Stomach (tissue), 9 donors: ENCODE measurements around the gene ZNF598. TPM values are rescaled to one million over a fixed set of nuclear protein-coding genes. Genes with fewer than 3 reads are reported as not detected.

Source experiments
- DNase-seq, 2 donors: peaks; one replicate each; pipeline versions ENCODE4 v3.0.0 to v3.0.0-alpha.2; 2013 to 2019
- H3K27ac ChIP-seq, 5 donors: fragments of 200-600 bp in 4 of 5; sonication (generic) in 4 of 5; one replicate each; pipeline ENCODE4 v1.5.1; 2013 to 2019; ENCODE audit warnings: mild to moderate bottlenecking in 1 of 5, moderate library complexity in 1 of 5
- H3K27me3 ChIP-seq, 3 donors: fragments of 200-600 bp; sonication (generic); one replicate each; pipeline ENCODE4 v1.5.1; 2017 to 2019; ENCODE audit warnings: mixed run types in 1 of 3
- H3K36me3 ChIP-seq, 4 donors: fragments of 200-600 bp; sonication (generic); 1 replicate in 3 of 4; 2 replicates in 1 of 4; pipeline ENCODE4 v1.5.1; 2016 to 2019
- H3K4me1 ChIP-seq, 4 donors: fragments of 200-600 bp; sonication (generic); one replicate each; pipeline ENCODE4 v1.5.1; 2016 to 2019
- H3K4me3 ChIP-seq, 4 donors: fragments of 200-600 bp; sonication (generic) in 3 of 4; one replicate each; pipeline ENCODE4 v1.5.1; 2016 to 2019; ENCODE audit warnings: mild to moderate bottlenecking in 1 of 4
- H3K9me3 ChIP-seq, 4 donors: fragments of 200-600 bp; sonication (generic); one replicate each; pipeline ENCODE4 v1.5.1; 2016 to 2019
- CTCF ChIP-seq, 7 experiments: fragments of 450-650 bp in 4 of 7; fragments of 200-600 bp in 3 of 7; sonication (generic) in 3 of 7; IDR thresholded peaks; one replicate each; pipeline ENCODE4 v1.5.1; 2016 to 2019; ENCODE audit warnings: antibody characterized with exemption in 7 of 7, control low read depth in 2 of 7, mild to moderate bottlenecking in 1 of 7
- EP300 ChIP-seq: sonication (generic); formaldehyde crosslinking; IDR thresholded peaks from one replicate; pipeline ENCODE4 v1.6.1; 2017; ENCODE audit warnings: antibody characterized with exemption
- POLR2A ChIP-seq, 4 donors: fragments of 450-650 bp; IDR thresholded peaks; one replicate each; pipeline ENCODE4 v1.6.1; 2016; ENCODE audit warnings: antibody characterized with exemption in 4 of 4, control low read depth in 2 of 4, mild to moderate bottlenecking in 1 of 4, moderate library complexity in 1 of 4
- POLR2AphosphoS5 ChIP-seq, 3 donors: sonication (generic); formaldehyde crosslinking; IDR thresholded peaks; one replicate each; pipeline ENCODE4 v1.6.1; 2016; ENCODE audit warnings: antibody characterized with exemption in 3 of 3
- WGBS, 5 donors: extraction: QIAGEN DNeasy Blood & Tissue Kit in 3 of 5; methylation state at CpG; one replicate each; pipeline versions ENCODE4 v1.1.5 to v1.1.7; 2013 to 2018; 5-methylcytosine and 5-hydroxymethylcytosine counted together
- intact Hi-C: fragments of 100-400 bp; cut with DNase I; formaldehyde crosslinking; loops from one replicate; pipeline ENCODE4 v1.15.1; 2023; ENCODE audit warnings: low total_unique reads
- polyA plus RNA-seq, 3 donors: library from polyadenylated mRNA; stranded (reverse); fragments of 200-250 nt; gene quantifications; one replicate each; pipeline ENCODE4 v1.2.3, GENCODE V29; 2013
- total RNA-seq, 5 donors: library from RNA; depleted of rRNA; stranded (reverse); fragments of >200 nt; gene quantifications; one replicate each; pipeline versions ENCODE4 v1.1.0 to v1.2.3, GENCODE V29; 2014 to 2016
- donor health status: healthy with polysubstance abuse.
- donor health status: Bipolar disorder and iron deficiency.
- donor health status: healthy.

ZNF598 gene
- total and polyA plus RNA-seq, 8 donors: 16.3 to 86.2 (median 26.2) TPM

- Histone ChIP-seq H3K4me3 (no peak overlapping the region), H3K9me3 (no peaks in the 10 kb centered on the region), H3K36me3 (peaks cover 41 to 99% (median 94%) of the 10 kb centered on the region in 4 donors), H3K27ac (no peak overlapping the region), H3K4me1 (peaks cover 5 to 12% (median 10%) of the 10 kb centered on the region in 4 donors), H3K27me3 (no peaks in the 10 kb centered on the region)
- 86 to 96% (median 91%) methylated on average over 16 to 19 of the region's 19 CpGs for WGBS, 5 donors
- TF ChIP-seq CTCF (IDR thresholded peaks at IDR 0.05): no peak
- TF ChIP-seq EP300: no peak
- TF ChIP-seq POLR2A (IDR thresholded peaks at IDR 0.05): no peak
- TF ChIP-seq POLR2AphosphoS5 (IDR thresholded peaks at IDR 0.05): no peak
- DNase-seq: no peak
- intact Hi-C loops: no loop called here
Measured at GRCh38 chr16:2056681-2057407, 47.2 kb upstream of the ZNF598 start.

- Histone ChIP-seq H3K36me3 (peaks cover 43 to 99% (median 94%) of the 10 kb centered on the region in 4 donors), H3K27ac (no peak overlapping the region), H3K9me3 (no peaks in the 10 kb centered on the region), H3K4me1 (peaks cover 5 to 12% (median 10%) of the 10 kb centered on the region in 4 donors), H3K27me3 (no peaks in the 10 kb centered on the region), H3K4me3 (no peak overlapping the region)
- TF ChIP-seq POLR2A (IDR thresholded peaks at IDR 0.05) (no peak), EP300 (no peak), CTCF (IDR thresholded peaks at IDR 0.05) (peak in 1 of 7 experiments; percentile 10), POLR2AphosphoS5 (IDR thresholded peaks at IDR 0.05) (no peak)
- intact Hi-C loops: no loop called here
- DNase-seq: peak in 1 of 2 donors; percentile 33
- 77 to 86% (median 81%) methylated on average over 11 to 15 of the region's 15 CpGs for WGBS, 5 donors
Measured at GRCh38 chr16:2056077-2056476, 46.5 kb upstream of the ZNF598 start.

GRCh38 chr16:2054543-2055245, 45.1 kb upstream of the ZNF598 start:
- Histone ChIP-seq H3K27me3 (no peaks in the 10 kb centered on the region), H3K9me3 (no peaks in the 10 kb centered on the region), H3K27ac (peak overlapping the region; percentile 42 to 77 (median 63)), H3K4me3 (no peak overlapping the region), H3K4me1 (peaks cover 5 to 12% (median 10%) of the 10 kb centered on the region in 4 donors), H3K36me3 (peaks cover 38 to 95% (median 92%) of the 10 kb centered on the region in 4 donors)
- DNase-seq: peak; percentile 71 to 93
- TF ChIP-seq CTCF (IDR thresholded peaks at IDR 0.05) (no peak), POLR2AphosphoS5 (IDR thresholded peaks at IDR 0.05) (peak in 2 of 3 donors; percentile 33 to 52)
- WGBS, 5 donors: 43 to 65% (median 45%) methylated on average over 19 to 29 of the region's 29 CpGs
- intact Hi-C loops: no loop called here

GRCh38 chr16:2053897-2054296, 44.3 kb upstream of the ZNF598 start:
- 94 to 97% (median 96%) methylated on average over 10 to 17 of the region's 17 CpGs for WGBS, 5 donors
- peaks cover 38 to 87% (median 85%) of the 10 kb centered on the region in 4 donors for H3K36me3 ChIP-seq
- TF ChIP-seq CTCF (IDR thresholded peaks at IDR 0.05) (no peak), EP300 (no peak), POLR2A (IDR thresholded peaks at IDR 0.05) (no peak), POLR2AphosphoS5 (IDR thresholded peaks at IDR 0.05) (no peak)

More at GRCh38 chr16:2053897-2054296, 44.3 kb upstream of the ZNF598 start:
- no peak overlapping the region for H3K4me3 ChIP-seq
- intact Hi-C loops: no loop called here
- DNase-seq: no peak
- peak overlapping the region in 2 of 5 donors; percentile 63 to 73 for H3K27ac ChIP-seq
- H3K27me3 ChIP-seq: no peaks in the 10 kb centered on the region
- H3K4me1 ChIP-seq: peaks cover 9 to 16% (median 15%) of the 10 kb centered on the region in 4 donors
- no peaks in the 10 kb centered on the region for H3K9me3 ChIP-seq
